G401 (cell line): ENCODE results near the gene EPHB2. TPM values are rescaled to one million over a fixed set of nuclear protein-coding genes. Genes with fewer than 3 reads are reported as not detected.

ENCODE experiments used
- DNase-seq: peaks from one replicate; pipeline ENCODE4 v3.0.0-alpha.2; 2015; ENCODE audit warnings: low spot score
- in situ Hi-C: cut with HindIII; loops from 2 replicates; pipeline ENCODE4 v1.10.0; 2016; ENCODE audit warnings: low sequenced_read_pairs, mixed read lengths
- total RNA-seq: library from RNA; depleted of rRNA; stranded (reverse); fragments of >200 nt; shearing (Covaris generic); gene quantifications from 2 replicates; pipeline ENCODE4 v1.2.3, GENCODE V29; 2014

The EPHB2 gene
- total RNA-seq, 1 experiment from 2014 or later = 0.14 TPM

GRCh38 chr1:22860883-22861385 is 150.3 kb downstream of the EPHB2 start:
- in situ Hi-C loops = no loop called here
- no peak for DNase-seq

DNA sequence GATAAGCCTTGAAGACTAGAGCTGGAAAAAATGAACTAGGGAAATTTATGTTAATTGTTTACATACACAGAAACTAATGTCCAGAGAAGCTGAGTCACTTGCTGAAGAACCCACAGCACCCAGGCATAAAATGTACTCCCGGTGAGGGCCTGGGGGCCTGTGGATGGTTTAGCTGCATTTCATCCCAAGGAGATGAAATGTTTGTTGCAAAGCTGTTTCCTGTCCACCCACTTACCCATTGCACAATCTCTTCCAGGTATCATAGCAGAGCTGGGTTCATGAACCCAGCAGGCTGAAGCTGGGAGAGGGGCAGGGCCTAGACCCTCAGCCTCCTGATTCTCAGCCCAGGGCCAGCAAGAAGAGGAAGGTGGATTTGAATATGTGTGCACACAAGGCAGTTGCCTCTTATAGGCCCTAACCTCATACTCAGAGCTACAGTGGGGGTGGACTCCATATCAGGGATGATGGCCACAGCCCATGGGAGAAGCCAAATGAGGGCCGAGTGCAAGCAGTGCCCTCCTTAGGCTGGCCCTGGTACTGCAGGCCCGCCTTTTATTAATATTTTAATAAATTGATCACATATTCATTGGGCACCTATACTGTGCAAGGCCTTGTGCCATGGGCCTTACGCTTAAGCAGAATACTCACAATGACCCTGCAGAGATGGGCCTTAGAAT is 151.3 kb downstream of the EPHB2 start:
- no peak for DNase-seq
- in situ Hi-C loops = no loop called here

DNA sequence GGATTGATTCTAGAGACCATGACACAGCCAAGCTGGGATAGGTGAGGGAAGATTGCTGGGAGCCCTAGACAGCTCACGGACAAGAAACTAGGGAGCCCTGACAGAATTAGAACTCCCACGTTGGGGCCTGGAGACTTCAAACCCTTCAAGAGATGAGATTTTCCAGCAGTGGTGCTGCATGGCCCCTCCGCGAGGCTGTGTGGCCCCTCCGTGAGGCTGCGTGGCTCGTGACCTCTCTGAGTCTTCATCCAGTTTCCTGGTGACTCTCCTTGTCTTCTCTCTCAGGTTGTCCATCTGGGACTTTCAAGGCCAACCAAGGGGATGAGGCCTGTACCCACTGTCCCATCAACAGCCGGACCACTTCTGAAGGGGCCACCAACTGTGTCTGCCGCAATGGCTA is 152.1 kb downstream of the EPHB2 start:
- in situ Hi-C loops = no loop called here
- no peak for DNase-seq

DNA sequence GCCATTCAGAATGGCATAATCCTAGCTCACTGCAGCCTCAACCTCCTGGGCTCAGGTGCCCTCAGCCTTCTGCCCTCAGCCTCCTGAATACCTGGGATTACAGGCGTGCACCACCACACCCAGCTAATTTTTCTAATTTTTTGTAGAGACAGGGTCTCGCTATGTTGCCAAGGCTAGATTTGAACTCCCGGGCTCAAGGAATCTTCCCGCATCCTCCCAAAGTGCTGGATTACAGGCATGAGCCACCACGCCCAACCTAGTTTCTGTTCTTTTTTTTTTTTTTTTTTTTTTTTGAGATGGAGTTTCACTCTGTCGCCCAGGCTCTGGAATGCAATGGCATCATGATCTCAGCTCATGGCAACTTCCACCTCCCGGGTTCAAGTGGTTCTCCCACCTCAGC is 153.1 kb downstream of the EPHB2 start:
- in situ Hi-C loops = no loop called here
- no peak for DNase-seq

GRCh38 chr1:22864886-22865285 is 154.2 kb downstream of the EPHB2 start:
- in situ Hi-C loops = no loop called here
- DNase-seq = no peak

- no peak for DNase-seq
- in situ Hi-C loops = no loop called here
These were observed 155.1 kb downstream of the EPHB2 start for GRCh38 chr1:22865736-22866135.

GRCh38 chr1:22866868-22867267 is 156.2 kb downstream of the EPHB2 start:
- in situ Hi-C loops = no loop called here
- DNase-seq = no peak

DNA sequence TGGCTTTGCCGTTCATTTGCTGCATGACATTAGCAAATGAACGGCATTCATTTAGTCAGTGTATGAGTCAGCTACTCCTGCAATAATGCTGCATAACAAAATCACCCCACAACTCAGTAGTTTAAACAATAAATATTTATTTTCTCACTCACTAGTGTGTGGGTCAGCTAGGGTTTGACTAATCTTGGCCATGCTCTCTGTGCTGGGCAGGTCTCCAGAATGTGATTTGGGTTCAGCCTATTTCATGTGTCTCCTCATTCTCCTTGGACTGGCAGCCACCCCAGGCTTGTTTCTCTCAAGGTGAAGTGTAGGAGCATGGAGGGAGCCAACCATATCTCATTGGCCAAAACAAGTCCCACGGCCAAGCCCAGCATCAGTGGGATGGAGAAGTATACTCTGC is 157.7 kb downstream of the EPHB2 start:
- in situ Hi-C loops = no loop called here
- no peak for DNase-seq

- no peak for DNase-seq
- in situ Hi-C loops = no loop called here
These were observed 158.7 kb downstream of the EPHB2 start for GRCh38 chr1:22869325-22869724.

DNA sequence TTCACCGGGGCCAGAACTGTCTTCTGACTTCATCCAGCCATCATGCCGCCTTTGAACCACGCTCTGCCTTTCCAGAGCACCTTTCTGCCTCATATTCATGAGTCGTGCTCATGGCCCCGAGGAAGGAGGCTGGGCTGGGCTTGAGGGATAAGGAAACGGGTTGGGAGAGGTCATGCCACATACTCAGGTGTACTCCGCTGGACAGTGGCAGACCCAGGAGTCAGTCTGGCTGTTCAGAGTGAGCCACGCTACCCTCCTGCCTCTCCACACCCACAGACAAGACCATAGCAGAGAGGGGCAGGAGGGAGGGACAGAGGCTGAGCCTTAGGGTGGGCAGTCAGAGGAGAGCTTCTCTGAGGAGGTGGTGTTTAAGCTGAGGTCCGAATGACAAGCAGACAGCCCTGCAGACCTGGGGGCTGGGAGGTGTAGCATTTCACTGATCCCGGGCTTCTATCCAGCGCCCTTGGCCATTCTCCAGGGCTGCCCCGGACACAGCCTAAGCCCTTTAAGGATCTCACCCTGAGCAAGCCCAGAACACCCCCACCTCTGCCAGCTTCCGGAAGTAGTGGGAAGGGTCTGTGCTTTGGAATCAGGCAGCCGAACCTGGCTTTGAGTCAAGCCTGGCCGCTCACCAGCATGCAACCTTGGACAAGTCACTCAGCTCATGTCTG is 159.7 kb downstream of the EPHB2 start:
- in situ Hi-C loops = no loop called here
- no peak for DNase-seq

DNA sequence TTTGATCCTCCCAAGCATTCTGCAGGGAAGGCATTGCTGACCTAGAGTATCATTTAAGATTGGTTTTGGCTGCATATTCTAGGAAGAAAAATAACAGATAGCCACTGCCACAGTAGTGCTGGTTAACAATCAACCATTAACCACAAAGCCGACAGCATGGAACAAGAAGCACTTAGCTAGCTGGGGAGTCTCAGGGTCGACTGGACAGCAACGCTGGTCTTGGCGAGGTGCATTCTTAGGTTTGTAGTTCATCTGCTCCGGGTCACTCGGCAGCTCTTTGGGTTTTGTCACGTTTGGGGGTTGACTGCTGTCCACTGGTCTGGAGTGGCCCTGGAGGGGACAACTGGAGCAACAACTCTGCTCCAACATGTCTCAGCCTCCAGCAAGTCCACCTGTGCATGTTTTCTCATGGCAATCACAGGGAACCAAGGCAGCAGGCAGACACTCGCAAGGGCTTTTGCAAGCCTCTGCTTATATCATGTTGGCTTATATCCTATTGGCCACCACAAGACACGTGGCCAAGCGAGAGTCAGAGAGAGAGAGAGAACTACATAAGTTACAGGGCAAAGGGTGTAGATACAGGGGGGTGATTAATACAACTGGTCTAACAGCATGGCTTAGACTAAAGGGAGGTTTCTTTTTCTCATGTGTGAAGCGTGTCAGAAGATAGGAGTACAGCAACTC is 162.5 kb downstream of the EPHB2 start:
- DNase-seq = no peak
- in situ Hi-C loops = no loop called here

DNA sequence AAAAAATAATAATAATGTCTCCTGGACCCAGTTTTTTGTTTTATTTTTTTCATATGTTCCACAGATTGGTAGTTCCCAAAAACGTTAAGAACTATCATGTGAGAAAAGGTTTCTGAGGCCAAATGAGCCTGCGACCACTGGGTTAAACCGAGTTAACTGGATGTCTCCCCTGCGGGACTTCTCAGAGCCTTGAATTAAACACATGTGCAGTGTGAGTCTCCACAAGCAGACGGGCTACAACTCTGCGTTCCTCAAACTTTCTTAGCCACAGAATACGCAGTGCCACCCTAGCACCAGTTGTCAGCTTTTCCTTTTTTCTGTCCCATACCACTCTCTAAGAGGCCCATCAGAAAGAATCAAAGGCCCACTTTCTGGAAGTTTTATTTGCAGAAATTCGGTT is 164.1 kb downstream of the EPHB2 start:
- in situ Hi-C loops = no loop called here

DNA sequence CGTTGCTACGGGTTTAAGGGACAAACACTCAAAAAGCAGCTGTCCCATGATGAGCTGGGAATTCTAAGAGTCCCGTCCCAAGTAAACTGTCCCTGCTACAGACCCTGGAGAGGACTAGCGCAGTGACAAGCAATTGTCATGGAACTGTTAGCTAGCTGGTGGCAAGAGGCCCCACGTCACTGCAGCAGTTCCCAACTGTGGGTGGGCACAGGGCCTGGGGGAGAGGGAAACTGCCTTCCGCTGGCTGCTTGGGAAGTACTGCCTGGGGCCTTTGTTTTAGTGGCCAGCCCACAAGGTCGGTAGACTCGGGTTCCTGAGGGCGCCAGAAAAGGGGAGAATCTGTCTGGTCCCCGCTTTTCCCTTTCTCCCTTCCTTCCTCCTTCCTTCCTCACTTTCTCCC is 164.6 kb downstream of the EPHB2 start:
- no peak for DNase-seq
- in situ Hi-C loops = no loop called here

More for the DNA sequence above, 164.1 kb downstream of the EPHB2 start:
- no peak for DNase-seq

- in situ Hi-C loops = no loop called here
- no peak for DNase-seq
These were observed 165.2 kb downstream of the EPHB2 start for GRCh38 chr1:22875841-22876240.

DNA sequence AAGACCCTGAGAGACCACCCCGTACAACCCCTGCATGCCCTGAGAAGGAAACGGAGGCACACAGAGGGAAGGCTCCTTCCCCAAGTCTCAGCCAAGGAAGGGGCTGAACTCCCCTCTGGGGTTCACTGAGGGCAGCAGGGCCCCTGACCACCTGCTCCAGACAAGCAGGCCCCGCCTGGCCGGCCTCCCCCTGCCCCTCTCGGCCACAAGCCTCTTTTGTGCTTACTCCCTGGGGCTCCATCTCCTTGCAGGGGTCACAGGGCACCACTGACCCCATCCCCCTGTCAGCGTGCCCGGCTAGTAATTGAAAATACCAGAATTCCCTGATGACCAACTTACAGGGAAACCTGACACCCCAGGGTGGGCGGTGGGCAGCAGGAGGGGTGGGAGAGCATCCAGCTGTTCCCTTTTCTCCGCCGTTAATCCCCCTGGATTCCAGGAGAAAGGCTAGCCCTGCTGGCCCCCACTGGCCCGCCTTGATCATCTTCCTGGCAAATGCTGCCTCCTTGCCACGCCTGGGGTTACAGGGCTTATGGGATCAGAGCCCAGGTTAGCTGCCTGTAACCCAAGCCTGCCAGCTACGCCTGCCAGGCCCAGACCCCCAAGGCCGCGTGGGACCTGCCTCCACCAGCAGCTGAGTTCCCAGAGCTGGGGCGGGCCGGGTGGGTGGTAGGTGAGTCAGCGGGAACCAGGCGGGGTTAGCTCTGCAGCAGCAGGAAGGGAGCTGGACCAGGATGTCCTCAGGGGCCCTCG is 165.9 kb downstream of the EPHB2 start:
- in situ Hi-C loops = no loop called here

DNA sequence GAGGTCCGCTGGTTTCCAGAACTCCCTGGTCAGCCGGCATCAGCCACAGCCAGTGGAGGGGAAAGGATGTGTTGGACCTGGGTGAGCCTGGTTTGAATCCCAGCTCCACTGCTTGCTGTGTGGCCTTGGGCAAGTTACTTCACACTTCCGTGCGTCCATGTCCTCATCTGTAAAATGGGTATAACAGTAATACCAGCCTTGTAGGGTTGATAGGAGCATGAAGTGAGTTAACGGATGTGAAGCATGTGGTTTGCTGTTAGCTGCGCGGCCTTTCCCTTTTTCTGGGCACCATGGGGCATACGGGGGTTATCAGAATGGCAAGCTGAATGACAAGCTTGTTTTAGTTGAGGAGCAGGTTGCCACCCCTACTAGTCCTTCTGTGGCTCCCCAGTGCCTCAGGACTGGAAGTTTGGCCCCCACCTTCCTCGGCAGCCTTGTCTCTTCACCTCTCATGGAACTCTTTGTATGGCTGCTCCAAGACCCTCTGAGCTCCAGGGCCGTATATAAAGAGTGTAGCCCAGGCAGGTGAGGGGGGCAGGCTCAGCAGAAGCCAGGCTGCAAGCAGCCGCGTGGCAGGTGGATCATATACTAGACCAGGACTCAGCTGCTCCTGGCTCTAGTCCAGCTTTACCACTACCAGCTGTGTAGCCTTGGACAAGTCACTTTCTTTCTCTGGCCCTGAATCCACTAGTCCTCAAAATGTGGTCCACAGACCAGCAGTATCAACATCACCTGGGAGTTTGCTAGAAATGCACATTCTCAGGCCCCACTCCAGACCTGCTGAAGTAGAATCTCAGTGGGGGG is 166.7 kb downstream of the EPHB2 start:
- no peak for DNase-seq
- in situ Hi-C loops = no loop called here

More for the DNA sequence above, 165.9 kb downstream of the EPHB2 start:
- DNase-seq = no peak

DNA sequence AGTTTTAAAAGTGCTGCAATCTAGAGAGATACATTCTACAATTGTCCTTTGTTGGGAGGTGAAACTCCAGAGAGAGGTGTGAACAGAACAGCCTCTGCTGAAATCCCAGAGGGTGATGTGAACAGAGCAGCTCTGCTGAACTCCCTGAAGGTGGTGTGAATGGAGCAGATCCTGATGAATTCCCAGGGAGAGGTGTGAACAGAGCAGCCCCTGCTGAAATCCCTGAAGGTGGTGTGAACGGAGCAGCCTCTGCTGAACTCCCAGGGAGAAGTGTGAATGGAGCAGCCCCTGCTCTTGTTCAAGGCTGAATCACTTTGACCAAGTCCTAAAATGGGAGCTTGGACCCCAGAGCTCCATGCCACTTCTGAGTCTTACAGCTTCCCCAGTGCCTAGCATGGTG is 167.3 kb downstream of the EPHB2 start:
- in situ Hi-C loops = no loop called here
- no peak for DNase-seq

- no peak for DNase-seq
- in situ Hi-C loops = no loop called here
These were observed 168.0 kb downstream of the EPHB2 start for GRCh38 chr1:22878626-22879025.

- no peak for DNase-seq
- in situ Hi-C loops = no loop called here
These were observed 168.8 kb downstream of the EPHB2 start for GRCh38 chr1:22879445-22879844.
